ENCODE data around the gene CHMP1A.
"Not testable (repeated sequence)": the region's sequence is repeated elsewhere in the genome, so short reads cannot be mapped to it uniquely, and the experiment has no call there.

Gene CHMP1A

GRCh38 chr16:89661215-89661614 is 3.7 kb upstream of the CHMP1A start:
- DNase-seq (ENCODE audit: insufficient read length, low spot score) (no peak), FAIRE-seq (no peak)

DNA sequence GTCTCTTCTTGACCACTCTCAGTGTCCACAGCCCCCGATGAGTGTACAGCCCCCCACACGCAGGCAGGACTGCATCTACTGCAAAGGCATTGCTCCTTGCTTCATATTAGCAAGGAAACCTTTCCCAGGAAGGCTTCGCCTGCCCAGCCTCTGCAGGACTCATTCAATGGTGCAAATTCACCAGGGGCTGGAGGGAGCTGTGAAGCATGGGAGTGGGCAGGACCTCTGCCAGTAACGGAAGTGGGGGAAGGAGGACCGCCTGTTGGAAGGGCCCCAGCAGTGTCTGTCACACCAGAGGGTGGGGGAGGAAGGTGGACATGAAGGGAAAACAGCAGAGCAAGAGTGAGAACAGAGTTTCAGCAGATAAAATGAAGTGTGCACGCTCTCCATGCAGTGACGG is 2.6 kb upstream of the CHMP1A start:
- FAIRE-seq (no peak), DNase-seq (ENCODE audit: insufficient read length, low spot score) (no peak)

DNA sequence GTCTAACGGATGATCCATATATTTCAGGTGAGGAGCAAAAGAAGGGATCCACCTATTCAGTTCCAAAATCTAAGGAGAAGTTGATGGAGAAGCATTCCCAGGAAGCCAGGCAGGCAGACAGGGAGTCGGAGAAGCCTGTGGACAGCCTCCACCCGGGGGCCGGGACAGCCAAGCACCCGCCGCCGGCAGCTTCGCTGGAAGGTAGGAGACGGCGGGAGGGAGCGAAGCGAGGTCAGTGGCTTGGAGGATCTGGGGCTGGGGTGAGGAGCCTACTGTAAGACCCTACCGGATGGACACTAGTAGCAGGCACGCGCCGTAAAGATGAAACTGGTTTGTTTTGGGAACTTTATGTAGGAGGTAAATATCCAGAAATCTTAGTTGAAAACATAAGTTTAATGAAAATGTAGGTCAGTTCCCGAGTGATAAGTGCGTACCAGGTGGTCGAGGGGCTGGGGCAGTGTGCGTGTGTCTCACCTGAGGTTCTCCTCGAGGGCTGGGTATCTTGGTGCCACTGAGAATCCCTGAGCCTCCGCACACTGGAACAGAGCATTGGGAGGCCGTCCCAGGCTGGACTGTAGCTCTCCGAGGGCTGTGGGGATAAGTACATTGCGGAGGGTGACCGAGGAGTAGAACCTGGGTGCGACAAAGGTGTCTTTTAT is 842 bp upstream of the CHMP1A start:
- FAIRE-seq (no peak), DNase-seq (ENCODE audit: insufficient read length, low spot score) (no peak)

DNA sequence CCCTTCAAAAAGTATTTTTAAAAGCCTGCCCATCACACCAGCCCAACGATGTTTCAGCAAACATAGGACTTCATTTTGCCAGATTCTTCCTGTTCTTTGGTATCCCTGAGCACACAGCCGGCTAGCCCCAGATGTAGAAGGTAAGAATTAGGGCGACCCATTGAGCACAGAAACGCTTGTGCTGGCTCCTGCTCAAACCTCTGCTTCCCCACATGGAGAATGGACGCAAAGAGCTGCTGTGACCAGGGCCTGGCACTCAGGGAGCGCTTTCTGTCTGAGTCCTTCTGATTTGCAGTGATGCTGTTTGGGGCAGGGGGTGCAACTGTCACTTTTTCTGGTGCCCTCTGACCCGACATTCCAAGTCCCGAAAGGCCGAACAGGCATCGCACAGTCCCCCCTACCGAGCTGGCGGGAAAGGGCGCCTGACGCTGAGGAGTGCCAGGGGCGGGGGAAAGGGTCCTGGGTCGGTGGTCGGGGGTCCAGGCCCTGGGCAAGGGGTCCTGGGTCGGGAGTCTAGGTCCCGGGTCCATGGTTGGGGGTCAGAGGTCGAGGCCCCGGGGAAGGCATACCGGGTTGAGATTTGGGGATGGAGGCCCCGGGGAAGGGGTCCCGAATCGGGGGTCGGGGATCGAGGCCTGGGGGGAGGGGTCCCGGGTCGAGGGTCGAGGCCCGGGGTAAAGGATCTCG is 930 bp downstream of the CHMP1A start:
- no peak for FAIRE-seq
- no peak for DNase-seq (ENCODE audit: insufficient read length, low spot score)

- FAIRE-seq (no peak), DNase-seq (ENCODE audit: insufficient read length, low spot score) (no peak)
These were observed 2.4 kb downstream of the CHMP1A start for GRCh38 chr16:89655062-89655643.

DNA sequence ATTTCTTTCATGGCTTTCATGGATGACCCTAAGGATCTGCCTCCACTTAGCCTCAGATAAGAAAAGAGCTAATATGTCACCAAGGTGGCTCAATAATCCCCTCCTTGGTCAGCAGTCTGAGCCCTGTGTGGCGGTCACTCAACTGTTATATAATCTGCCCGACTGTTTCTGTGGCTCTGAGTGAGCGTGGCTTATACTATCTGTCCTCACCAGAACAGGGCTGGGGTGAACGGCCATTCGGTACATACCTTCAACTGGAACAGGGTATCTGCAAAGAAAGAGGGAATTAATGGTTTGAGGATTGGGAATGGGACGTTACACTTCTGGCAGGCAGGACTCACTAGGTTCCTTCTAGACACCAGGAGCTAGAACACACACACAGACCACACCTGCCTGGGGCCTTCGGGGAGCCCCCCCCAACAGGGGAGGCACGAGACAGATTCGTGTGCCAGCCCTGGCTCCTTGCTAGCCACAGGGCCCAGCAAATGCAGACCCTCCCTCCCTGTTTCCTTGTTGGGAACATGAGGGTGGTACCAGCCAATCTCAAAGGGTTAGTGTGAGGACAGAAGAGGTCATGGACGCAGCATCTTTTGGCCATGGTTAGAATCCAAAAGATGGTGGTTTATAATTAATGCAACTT is 3.7 kb downstream of the CHMP1A start:
- FAIRE-seq: no peak
- no peak for DNase-seq (ENCODE audit: insufficient read length, low spot score)

DNA sequence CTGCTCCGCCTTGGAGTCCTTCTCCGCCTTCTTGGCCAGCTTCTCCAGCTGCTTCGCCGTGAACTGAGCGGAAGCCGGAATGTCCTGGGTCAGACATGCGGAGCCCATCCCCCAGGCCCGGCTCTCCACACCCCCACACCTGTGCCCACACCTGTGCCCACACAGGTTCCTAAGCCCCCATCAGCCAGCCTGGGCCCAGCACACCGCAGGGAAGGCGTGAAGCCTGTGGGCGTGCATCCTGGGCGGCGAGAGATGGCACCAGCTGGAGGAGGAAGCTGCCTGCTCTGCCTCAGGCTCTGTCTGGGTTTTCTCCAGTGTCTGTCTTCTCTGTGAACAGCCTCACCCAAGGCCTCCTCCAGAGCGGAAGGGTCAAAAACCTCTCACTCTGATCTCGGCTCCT is 5.9 kb downstream of the CHMP1A start:
- FAIRE-seq: no peak
- no peak for DNase-seq (ENCODE audit: insufficient read length, low spot score)

GRCh38 chr16:89646906-89647305 is 10.6 kb downstream of the CHMP1A start:
- no peak for DNase-seq (ENCODE audit: insufficient read length, low spot score)
- no peak for FAIRE-seq

DNA sequence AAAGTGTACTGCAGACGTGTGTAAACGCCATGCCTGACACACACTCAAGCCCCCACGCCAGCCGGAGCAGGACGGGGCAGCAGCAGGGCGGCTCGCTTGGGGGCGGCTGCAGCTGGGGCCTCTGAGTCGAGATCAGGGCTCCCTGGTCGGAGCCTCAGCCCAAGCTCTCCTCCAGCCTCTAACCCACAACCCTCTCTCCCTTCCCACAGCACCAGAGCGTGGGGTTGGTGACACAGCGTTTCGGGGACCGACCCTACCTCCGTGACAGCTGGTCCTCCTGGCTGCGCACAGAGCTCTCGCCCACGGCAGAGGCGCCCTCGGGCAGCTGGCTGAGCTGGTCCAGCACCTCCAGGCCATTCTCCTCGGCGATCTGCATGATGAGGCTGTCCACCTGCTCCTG is 11.2 kb downstream of the CHMP1A start:
- DNase-seq (ENCODE audit: insufficient read length, low spot score): no peak
- FAIRE-seq: no peak

GRCh38 chr16:89645122-89645521 is 12.4 kb downstream of the CHMP1A start:
- DNase-seq (ENCODE audit: insufficient read length, low spot score): no peak
- FAIRE-seq: no peak

GRCh38 chr16:89643769-89644300 is 13.7 kb downstream of the CHMP1A start:
- DNase-seq (ENCODE audit: insufficient read length, low spot score): no peak
- no peak for FAIRE-seq

GRCh38 chr16:89642574-89642973 is 14.9 kb downstream of the CHMP1A start:
- FAIRE-seq: no peak

GRCh38 chr16:89641458-89642119 is 15.9 kb downstream of the CHMP1A start:
- no peak for DNase-seq (ENCODE audit: insufficient read length, low spot score)
- FAIRE-seq: no peak

More at GRCh38 chr16:89642574-89642973, 14.9 kb downstream of the CHMP1A start:
- DNase-seq (ENCODE audit: insufficient read length, low spot score): no peak

DNA sequence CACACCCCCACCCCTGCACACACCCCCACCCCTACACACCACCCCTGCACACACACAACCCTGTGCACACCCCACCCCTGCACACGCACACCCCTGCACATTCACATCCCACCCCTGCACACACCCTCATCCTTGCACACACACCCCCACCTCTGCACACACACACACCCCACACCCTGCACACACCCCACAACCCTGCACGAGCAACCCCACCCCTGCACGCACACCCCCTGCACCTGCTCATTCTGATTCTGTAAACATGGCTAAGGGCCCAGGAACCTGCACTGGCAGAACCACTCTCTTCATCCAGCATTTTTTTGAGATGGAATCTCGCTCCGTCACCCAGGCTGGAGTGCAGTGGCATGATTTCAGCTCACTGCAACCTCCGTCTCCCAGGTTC is 18.1 kb downstream of the CHMP1A start:
- DNase-seq (ENCODE audit: insufficient read length, low spot score) (no peak), FAIRE-seq (peak; percentile 49)

GRCh38 chr16:89638455-89638854 is 19.1 kb downstream of the CHMP1A start:
- FAIRE-seq: peak; percentile 79
- no peak for DNase-seq (ENCODE audit: insufficient read length, low spot score)

GRCh38 chr16:89637379-89637778 is 20.1 kb downstream of the CHMP1A start:
- FAIRE-seq: peak; percentile 46
- no peak for DNase-seq (ENCODE audit: insufficient read length, low spot score)

- FAIRE-seq (no peak), DNase-seq (ENCODE audit: insufficient read length, low spot score) (no peak)
These were observed 20.8 kb downstream of the CHMP1A start for GRCh38 chr16:89636663-89637062.

- FAIRE-seq; DNase-seq (ENCODE audit: insufficient read length, low spot score): not testable (repeated sequence)
These were observed 22.8 kb downstream of the CHMP1A start for GRCh38 chr16:89634463-89635385.

GRCh38 chr16:89633064-89633631 is 24.4 kb downstream of the CHMP1A start:
- FAIRE-seq (no peak), DNase-seq (ENCODE audit: insufficient read length, low spot score) (no peak)

Data from HTR-8/SVneo (cell line).